HG02840 (cell line): ENCODE results near the gene PMCH.
"Not testable (repeated sequence)": the region's sequence is repeated elsewhere in the genome, so short reads cannot be mapped to it uniquely, and the experiment has no call there.

Experiments
- ATAC-seq: cut with Tn5 transposase; IDR thresholded peaks from one replicate; pipeline ENCODE4 v1.9.1; 2021; ENCODE audit warnings: mild to moderate bottlenecking, moderate library complexity, moderate number of reproducible peaks; ENCODE audit not compliant: unreplicated experiment, low FRiP score

Gene PMCH

DNA sequence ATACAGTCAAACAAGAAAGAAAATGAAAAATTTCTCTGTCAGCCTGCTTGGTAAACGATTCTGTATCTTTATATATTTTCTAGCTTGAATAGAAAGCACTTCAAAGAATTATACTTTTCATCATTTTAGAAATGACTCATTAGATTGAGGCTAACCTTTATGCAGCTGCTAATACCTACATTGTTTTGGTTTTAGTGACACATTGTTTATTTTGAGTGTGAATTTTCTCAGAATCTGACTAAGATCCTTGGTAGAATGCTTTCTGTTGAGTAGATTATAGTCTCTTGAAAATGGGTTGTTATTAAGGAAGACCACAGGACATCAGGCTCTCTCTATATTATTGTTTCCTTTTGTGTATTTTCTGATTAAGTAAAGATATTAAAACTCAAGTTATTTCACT is at the start of gene PMCH:
PMCH (minus strand) TSS at position 45 of the 400 bp plus-strand sequence. CDS start 63 bp downstream, outside the sequence.
- peak; percentile 88 for ATAC-seq

- not testable (repeated sequence) for ATAC-seq
Measured at GRCh38 chr12:102240859-102241258, 43.2 kb upstream of the PMCH start.

GRCh38 chr12:102234599-102234998 is 37.0 kb upstream of the PMCH start:
- ATAC-seq, result no peak

DNA sequence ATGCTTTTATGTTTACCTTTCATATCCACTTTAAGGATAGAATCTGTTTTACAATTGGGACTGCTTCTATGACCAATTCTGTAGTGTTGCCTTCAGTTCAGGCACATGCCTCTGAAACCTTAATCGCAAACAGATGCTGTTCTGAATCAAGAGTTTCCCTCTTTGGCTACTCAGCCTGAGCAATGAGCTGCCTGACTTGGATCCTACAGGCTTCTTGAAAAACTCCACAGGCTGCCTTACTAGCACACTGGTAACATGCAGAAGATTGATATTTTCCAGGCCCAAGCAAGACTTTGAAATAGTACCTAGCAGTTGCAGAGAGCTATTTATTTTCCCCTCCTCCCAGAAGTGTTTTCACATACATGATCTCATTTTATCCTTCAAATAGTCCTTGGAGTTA is 34.8 kb upstream of the PMCH start:
- ATAC-seq, result no peak

- ATAC-seq, result no peak
Measured at GRCh38 chr12:102232036-102232435, 34.4 kb upstream of the PMCH start.

DNA sequence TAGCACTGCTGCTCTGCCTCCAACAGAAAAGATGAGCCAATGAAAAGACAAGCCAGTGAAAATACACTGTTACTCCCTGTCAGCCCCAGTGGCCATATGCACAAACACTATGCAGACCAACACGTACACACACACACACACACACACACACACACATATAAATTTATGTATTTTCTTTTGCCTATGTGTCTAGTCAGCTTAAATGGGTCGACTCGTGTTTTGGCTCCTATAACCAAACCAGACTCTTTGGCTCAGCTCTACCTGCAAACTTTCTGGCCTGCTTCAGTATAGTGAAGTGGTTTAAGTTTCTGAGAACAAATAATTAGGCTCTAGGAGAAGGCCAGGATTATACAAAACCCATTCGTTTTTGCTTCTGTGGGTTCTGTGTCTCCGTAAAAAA is 30.3 kb upstream of the PMCH start:
- no peak for ATAC-seq

DNA sequence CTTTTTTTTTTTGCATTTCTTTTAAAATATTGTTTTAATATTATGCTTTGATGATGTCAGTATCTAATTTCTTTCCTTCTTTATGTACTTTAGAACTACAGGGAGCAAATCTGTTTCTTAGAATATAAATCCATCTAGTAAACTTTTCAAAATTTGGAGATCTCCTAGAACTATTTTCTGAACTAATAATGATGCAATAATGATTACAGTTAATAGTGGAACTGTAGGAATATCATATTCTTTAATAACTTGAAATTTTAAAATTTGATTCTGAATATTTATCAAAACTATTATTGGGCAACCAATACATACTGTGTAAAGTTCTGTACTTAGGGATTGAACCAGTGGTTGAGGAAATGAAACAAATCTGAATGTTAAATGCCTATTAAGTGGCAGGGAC is 23.1 kb upstream of the PMCH start:
- no peak for ATAC-seq

DNA sequence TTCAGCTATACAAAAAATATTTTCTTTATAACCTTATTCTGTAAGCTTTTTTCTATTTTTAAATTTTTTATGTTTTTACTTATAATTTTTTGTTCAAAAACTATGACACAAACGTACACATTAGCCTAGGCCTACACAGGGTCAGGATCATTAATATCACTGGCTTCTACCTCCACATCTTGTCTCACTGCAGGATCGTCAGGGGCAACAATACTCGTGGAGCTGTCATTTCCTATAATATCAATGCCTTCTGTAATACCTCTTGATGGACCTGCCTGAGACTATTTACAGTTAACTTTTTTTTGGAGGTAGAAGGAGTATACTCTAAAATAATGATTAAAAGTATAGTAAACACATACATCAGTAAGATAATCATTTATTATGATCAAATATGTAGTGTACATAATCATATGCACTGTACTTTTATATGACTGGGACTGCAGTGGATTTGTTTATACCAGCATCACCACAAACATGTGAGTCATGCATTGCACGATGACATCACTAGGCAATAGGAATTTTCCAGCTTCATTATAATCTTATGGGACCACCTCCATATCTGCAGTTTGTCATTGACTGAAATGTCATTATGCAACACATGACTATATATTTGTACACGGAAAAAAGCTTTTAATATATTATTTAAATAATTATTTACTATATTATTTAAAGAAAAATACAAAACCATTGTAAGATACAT is 18.5 kb upstream of the PMCH start:
- no peak for ATAC-seq

DNA sequence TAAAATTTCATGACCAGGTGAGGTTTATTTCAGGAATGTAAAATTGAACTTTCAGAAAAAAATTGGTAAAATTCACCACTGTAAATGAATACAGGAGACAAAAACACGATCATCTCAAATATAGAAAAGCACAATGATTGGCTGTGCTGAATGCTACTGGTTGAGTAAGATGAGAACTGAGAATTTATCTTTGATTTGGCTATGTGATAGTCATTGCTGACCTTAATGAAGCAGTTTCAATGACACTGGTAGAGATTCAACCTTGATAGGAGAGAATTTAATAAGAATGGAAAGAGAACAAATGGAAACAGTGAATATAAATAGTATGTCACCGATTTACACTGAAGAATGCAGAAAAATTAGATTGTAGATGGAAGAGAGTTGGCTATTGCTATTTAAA is 6.4 kb upstream of the PMCH start:
- ATAC-seq, result no peak

GRCh38 chr12:102202556-102202955 is 4.9 kb upstream of the PMCH start:
- ATAC-seq, result no peak

DNA sequence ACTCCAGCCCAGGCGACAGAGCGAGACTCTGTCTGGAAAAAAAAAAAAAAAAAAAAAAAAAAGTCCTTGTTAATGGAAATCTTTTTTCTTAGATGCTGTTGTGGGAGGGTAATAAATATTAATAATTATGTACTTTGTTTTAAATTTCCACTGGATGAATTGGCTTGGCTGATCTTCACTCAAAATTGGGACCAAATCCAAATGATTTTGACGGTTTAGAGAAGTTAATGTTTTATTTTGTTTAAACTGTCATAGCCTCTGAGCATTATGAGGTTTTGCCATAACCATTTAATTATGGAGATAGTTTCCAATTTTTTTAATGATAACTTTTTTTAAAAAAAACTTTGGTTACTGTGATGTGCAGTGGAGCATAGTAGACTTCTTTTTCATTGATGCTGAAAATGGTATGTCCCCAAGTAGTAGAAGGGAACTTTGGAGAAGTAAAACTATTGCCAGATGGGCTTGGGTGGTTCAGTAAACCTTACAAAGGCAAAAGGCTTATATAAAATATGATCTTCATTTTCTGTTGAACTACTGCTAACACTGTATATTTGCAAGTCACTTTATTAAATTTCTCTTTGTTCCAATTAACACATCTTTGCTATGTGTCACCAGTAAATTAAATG is 3.9 kb upstream of the PMCH start:
- ATAC-seq, result no peak

DNA sequence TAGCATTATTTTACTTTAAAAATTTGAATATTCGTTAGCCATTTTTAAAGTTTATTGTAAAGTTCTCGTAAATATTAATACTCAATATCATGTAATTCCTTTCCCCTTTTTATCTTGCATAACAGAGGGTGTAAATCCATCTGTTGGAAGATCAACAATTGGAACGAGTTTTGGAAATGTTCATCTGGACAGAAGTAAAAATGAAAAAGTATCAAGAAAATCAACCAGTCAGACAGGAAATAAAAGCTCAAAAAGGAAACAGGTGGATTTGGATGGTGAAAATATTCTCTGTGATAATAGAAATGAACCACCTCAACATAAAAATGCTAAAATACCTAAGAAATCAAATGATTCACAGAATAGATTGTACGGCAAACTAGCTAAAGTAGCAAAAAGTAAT is 1.8 kb downstream of the PMCH start:
- no peak for ATAC-seq

DNA sequence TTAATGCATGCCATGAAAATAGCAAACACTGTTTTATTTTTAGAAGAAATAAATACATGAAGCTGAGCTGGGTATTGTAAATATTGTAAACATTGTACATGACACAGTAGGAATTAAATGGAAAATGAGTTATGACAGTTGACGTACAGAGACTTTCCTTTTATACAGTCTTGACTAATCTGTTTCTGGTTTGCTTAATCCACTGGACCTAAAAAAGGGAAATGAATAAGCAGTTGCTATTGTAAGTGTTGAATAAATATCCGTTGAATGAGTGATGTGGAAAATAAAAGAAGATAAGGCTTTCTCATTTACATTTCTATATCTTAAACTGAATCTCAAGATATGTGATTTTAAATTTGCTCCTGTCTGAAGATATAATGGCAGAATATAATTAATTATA is 15.0 kb downstream of the PMCH start:
- ATAC-seq, result no peak

DNA sequence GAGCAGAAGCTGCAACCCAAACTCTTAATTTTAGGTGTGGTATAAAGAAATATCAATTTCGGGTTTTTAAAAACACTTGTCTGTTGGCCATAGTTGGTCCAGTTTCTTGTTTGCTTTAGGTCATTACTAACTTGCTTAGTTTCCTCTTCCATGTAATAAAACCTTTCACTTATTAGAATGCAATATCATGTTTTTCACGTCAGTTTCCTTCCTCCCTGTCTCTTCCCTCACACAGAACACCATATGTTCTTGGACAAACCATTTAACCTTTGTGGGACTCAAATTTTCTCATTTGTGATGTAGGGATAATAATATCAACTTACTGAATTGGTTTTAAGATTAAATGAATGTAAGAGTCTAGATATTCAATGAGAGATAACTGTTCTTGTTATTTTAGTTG is 22.9 kb downstream of the PMCH start:
- ATAC-seq, result no peak

DNA sequence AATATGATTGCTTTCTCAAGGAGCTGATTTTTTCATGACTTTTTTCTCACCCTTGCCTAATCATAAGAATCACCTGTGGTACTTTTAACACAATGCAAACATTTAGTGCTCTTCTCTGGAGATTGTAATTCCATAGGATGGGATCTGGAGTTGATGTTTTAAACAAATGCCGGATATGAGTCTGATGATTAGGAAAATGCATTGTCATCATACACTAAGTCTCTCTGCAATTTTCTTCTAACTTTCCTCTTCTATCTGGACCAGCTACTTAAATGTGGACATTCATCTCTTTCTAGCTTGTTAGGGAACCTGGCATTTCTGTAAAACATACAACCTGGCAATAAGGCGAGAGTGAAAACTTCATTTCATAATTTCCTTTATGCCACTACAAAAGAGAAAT is 23.5 kb downstream of the PMCH start:
- no peak for ATAC-seq

DNA sequence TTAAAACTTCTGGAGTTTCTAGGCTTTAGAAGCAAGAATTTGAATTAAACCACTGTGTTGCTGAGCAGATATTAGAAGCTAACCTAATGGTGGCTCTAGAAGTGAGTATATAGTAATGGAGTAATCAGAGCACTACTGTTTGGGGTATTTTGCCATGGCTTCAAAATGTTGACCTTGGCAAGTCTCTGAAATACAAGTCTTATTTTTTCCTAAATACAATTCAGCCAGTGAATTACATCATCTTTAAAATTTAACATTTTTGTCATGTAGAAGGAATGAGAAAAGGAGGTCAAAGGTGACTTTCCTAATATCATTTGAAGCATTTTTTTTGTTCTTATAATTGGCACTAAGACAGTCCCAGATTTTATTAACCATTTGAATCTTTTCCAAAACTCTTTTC is 25.2 kb downstream of the PMCH start:
- no peak for ATAC-seq

DNA sequence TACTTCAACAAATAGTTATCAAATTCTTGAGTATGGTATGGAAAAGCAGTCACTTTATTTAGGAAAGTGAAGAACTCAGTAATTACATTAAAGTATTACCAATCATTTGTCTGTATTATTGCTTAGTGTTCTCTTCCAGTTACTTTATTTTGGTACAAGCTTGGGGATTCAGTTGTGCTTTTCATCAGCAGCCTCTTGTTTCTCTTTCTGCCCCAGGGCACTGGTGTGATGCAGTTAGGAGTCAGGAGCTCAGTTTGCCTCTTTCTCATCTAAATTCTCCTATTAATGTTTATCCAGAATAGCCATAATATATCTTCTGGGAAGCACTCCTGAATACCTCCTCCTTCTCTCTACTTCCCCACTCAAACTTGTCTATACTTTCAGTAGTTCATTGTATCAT is 25.7 kb downstream of the PMCH start:
- ATAC-seq, result no peak

DNA sequence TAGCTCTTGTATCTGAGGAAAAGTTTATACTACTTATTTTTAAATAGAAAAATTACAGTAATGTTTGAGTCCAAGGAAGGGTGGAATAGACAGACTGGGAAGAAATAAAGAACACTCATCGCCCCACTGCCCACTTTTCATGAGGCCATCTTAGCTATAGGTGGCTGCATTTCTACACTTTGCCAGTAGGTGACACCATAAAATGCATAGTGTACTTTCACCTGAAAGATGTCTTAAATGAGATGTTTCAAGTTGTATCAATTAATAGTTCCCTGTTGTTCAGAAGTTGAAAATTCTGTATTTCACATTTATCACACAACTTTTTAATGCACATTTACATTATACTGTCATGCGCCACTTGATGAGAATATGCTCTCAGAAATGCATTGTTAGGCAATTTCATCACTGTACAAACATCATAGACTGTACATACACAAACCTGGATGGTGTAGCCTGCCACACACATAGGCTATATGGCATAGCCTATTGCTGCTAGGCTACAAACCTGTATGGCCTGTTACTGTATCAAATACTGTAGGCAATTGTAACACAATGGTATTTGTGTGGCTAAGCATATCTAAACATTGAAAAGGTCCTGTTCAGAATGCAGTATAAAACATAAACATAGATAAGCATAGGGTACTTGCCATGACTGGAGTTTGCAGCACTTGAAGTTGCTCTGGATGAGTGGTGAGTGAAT is 27.6 kb downstream of the PMCH start:
- ATAC-seq, result no peak

GRCh38 chr12:102167821-102168604 is 29.6 kb downstream of the PMCH start:
- ATAC-seq, result peak; percentile 56

- ATAC-seq, result no peak
Measured at GRCh38 chr12:102163383-102163782, 34.2 kb downstream of the PMCH start.

DNA sequence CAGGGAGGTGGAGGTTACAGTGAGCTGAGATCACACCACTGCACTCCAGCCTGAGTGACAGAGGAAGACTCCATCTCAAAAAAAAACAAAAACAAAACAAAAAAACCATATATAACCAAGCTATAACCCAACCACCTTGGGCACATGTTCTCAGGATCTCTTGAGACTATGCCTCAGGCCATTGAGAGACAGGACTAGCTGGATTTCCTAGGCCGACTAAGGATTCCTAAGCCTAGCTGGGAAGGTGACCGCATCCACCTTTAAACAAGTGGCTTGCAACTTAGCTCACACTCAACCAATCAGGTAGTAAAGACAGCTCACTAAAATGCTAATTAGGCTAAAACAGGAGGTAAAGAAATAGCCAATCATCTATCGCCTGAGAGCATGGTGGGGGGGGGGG is 42.4 kb downstream of the PMCH start:
- ATAC-seq, result not testable (repeated sequence)
